GM21360 (cell line): Measurements from ENCODE around the gene THRA.

Experiments
- ATAC-seq: cut with Tn5 transposase; IDR thresholded peaks from one replicate; pipeline ENCODE4 v1.9.1; 2021; ENCODE audit warnings: mild to moderate bottlenecking, moderate library complexity; ENCODE audit not compliant: unreplicated experiment

THRA gene

GRCh38 chr17:40064971-40065768, 2.4 kb downstream of the THRA start:
- no peak for ATAC-seq

GRCh38 chr17:40065769-40066510, 3.2 kb downstream of the THRA start:
- ATAC-seq, result no peak

GRCh38 chr17:40067710-40068109, 4.9 kb downstream of the THRA start:
- no peak for ATAC-seq

- ATAC-seq, result no peak
These were observed 5.4 kb downstream of the THRA start for GRCh38 chr17:40068129-40068581.

- ATAC-seq, result no peak
These were observed 5.8 kb downstream of the THRA start for GRCh38 chr17:40068584-40068916.

- no peak for ATAC-seq
These were observed 6.4 kb downstream of the THRA start for GRCh38 chr17:40068917-40069750.

GRCh38 chr17:40069751-40070708, 7.3 kb downstream of the THRA start:
- no peak for ATAC-seq

- no peak for ATAC-seq
These were observed 8.0 kb downstream of the THRA start for GRCh38 chr17:40070709-40071312.

- ATAC-seq, result no peak
These were observed 8.7 kb downstream of the THRA start for GRCh38 chr17:40071313-40072039.

GRCh38 chr17:40072040-40072734, 9.4 kb downstream of the THRA start:
- no peak for ATAC-seq

GRCh38 chr17:40072735-40073346, 10.1 kb downstream of the THRA start:
- ATAC-seq, result no peak

GRCh38 chr17:40073454-40074174, 10.8 kb downstream of the THRA start:
- ATAC-seq, result no peak

GRCh38 chr17:40074175-40074512, 11.4 kb downstream of the THRA start:
- no peak for ATAC-seq

- no peak for ATAC-seq
These were observed 12.1 kb downstream of the THRA start for GRCh38 chr17:40074871-40075200.

GRCh38 chr17:40075201-40075941, 12.6 kb downstream of the THRA start:
- no peak for ATAC-seq

- ATAC-seq, result no peak
These were observed 13.3 kb downstream of the THRA start for GRCh38 chr17:40075942-40076498.

GRCh38 chr17:40076591-40076990, 13.8 kb downstream of the THRA start:
- ATAC-seq, result no peak
